GM19240 (cell line): ENCODE data around the gene VPS72.

Experiments used
- DNase-seq: peaks from one replicate; pipeline ENCODE4 v3.0.0; 2011; ENCODE audit warnings: low spot score; ENCODE audit not compliant: insufficient read length

Gene VPS72

GRCh38 chr1:151187205-151187604, 2.8 kb downstream of the VPS72 start:
- no peak for DNase-seq

GRCh38 chr1:151184211-151184610, 5.8 kb downstream of the VPS72 start:
- no peak for DNase-seq

DNA sequence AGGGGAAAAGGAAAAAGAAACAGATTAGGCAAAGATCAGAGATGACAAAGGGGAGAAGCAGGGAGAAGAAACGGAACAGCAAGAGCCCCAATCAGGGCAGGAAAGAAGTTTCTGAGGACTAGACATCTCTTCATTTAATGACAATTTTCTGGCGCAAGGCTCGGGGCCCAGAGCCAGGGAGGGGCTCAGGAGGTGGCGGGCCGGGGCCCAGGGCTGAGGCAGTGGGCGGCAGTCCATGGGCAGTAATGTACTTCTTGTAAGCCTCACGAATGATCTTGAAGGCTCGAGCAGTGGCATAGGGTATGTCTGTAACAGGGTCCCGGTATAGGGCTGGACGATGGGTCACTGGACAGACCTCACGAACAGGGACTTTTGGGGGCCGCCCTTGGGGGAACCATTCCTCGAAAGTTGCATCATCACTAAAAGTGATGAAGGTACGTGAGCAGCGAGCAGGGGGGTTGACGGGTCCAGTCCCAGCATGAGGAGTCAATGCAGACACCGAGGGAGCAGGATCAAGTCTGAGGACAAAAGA, 13.4 kb downstream of the VPS72 start:
- DNase-seq, result no peak

GRCh38 chr1:151175863-151176262, 14.1 kb downstream of the VPS72 start, which contains the start of gene TMOD4:
TSS of gene TMOD4 (minus strand) at chr1:151175981. CDS start at chr1:151174875, 1,106 bp downstream.
- no peak for DNase-seq

DNA sequence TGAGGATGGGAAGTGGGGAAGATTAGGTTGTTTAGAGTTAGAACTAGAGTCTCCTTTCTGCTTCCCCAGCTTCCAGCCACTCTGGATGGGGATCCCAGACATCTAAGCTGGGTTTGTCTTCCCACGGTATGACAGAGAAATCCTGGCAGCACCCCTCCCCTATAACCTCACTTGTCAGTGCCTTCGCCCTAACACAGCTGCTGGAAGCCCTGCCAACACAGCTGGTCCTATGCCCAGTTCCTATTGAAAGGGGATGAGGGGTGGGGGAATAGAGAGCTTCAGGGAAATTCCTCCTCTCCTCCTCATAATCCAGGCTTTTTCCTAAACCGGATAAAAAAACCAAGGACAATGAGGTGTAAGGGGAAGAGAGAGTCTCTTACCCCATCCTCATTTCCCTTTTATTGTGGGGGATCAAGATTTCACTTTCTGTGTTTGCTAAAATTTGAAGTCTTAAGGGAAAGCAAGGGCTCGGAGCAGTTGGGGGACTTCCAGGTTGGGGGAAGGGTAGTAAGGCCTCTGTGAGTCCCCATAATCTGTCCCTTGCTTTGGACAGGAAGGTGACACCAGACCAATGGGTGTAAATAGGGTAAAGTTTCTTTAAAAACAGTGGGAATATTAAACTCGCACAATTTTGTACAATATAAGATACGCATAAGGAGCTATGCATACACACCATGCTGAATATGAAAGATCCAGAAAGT, 14.8 kb downstream of the VPS72 start:
- DNase-seq, result no peak

DNA sequence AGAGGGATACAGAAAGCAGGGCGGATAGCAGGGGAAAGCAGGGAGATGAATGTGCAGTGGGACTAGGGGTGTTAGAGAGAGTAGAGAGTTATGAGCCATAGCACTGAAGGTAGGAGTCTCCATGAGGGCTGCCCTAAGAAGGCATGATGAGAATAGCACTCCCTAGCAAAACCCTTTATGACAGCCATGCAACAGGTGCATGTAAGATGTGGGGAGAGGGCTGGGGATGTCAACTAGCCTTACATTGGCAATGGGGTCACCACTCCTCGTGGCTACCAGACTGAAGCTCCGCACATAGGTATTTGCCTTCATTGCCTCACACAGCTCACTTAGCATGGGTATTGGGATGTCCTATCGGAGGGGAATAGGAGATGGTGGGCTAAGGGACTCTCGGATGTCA, 18.8 kb downstream of the VPS72 start:
- DNase-seq, result no peak

DNA sequence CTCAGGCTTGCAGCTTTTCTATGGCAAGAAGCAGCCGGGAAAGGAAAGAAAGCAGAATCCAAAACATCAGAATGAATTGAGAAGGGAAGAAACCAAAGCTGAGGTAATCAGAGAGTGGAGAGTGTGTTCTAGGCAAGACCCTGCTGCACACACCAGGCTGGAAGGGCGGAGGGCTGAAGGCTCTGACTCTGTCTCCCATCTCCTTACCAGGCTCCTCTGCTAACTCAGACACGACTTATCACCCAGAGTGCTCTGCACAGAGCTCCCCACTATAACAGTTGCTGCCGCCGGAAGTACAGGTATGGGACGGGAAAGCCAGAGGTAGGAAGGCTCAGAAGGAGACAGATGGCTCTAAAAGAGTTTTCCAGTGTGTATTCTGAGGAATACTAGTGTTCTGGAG, 22.9 kb downstream of the VPS72 start:
- no peak for DNase-seq

DNA sequence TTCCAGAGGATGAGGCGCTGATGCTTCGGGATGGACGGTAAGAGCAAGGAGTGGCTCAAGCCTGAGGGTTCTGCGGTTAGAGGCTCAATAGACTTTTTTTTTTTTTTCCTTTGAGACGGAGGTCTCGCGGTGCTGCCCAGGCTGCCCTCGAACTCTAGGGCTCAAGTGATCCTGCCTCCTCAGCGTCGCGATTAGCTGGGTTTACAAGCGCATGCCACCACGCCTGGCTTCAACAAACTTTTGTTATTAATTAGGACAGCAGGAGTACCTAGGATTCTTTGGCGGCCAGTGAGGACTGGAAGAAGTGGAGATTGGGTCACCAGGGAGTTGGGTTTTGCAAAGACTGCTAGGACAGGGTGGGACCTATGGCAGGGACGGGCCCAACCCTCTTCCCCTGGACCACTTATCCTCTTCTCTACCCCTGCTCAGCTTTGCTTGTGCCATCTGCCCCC, 23.5 kb downstream of the VPS72 start:
- no peak for DNase-seq

DNA sequence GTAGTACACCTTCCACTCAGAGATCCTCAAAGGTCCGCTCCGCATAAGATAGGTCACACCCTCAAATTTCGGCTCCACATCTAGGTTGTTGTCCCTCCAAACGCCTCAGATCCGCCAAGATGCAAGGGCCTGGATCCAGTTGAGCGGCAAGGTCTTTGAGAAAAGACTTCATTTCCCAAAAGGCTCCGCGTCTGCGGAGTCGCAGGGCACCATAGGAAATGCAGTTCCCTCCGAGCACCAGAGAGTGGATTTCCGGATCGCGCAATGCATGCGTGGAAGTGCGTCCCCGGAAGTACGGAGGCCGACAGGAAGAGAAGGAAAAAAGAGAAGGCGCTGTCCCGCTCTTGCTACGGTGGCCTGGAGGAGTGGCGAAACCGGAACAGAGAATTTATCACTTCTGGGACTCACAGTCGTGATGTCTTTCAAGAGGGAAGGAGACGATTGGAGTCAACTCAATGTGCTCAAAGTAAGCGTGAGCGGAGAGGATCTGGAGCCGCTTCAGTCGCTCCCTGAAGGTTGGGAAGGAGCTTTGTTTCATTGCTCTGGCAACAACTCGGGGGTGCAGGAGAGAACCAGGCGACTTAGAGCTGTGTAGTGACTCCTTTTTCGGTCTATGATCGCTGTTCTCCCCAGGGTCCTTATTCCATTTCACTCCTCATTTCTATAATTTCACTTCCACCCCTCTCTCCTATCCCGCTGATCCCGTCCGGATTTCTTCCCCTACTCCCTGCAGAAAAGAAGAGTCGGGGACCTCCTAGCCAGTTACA, 24.1 kb downstream of the VPS72 start, which contains the start of the genes LYSMD1 and SCNM1:
TSS of gene LYSMD1 (minus strand) at position 165 of the 767 bp plus-strand sequence. CDS start 644 bp downstream, outside the sequence.
TSS of gene SCNM1 (plus strand) at position 407 of the 767 bp plus-strand sequence. CDS start at position 416, 9 bp downstream.
- peak; percentile 91 for DNase-seq

GRCh38 chr1:151165281-151165737, 24.7 kb downstream of the VPS72 start:
- no peak for DNase-seq

GRCh38 chr1:151164732-151165280, 25.2 kb downstream of the VPS72 start:
- DNase-seq, result no peak

DNA sequence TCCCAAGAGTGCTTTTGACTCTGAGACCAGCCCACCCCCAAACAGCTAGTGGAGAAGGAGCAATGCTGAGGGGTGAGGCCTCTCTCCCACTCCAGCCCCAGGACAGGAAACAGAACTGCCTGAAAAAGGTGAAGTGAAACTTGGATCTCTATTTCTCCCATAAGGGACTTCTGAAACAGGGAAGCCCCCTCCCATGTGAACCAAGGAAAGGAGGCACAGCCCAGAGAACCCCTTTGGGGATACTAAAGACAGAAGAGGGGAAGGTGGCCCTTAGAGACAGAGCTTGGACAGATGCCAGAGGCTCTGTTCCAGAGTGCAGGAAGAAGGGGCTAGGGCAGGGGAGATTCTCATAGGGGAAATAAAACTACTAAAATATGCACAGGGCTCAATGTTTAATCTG, 30.6 kb downstream of the VPS72 start:
- no peak for DNase-seq

DNA sequence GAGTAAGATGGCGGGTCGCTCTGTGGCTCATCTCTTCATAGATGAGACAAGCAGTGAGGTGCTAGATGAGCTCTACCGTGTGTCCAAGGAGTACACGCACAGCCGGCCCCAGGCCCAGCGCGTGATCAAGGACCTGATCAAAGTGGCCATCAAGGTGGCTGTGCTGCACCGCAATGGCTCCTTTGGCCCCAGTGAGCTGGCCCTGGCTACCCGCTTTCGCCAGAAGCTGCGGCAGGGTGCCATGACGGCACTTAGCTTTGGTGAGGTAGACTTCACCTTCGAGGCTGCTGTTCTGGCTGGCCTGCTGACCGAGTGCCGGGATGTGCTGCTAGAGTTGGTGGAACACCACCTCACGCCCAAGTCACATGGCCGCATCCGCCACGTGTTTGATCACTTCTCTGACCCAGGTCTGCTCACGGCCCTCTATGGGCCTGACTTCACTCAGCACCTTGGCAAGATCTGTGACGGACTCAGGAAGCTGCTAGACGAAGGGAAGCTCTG, 31.2 kb downstream of the VPS72 start:
- no peak for DNase-seq

DNA sequence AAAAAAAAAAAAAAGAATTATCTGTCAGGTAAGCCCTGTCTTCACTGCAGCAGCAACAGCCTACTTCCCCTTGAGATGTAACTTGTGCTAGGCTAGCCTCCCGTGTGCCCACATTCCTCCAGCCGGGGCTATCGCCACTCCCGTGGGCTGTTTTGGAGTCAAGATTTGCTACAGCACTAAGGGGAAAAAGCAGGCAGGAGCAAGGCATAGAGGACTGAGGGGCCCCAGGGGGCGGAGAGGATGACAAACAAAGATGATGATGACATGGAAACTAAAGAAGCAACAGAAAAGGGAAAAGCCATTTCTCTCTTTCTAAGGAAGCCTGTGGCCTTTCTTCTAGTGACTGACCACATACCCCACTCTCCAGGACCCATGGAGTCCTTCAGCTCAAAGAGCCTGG, 31.7 kb downstream of the VPS72 start:
- no peak for DNase-seq

GRCh38 chr1:151157067-151157531, 32.9 kb downstream of the VPS72 start:
- no peak for DNase-seq

- no peak for DNase-seq
These were observed 33.5 kb downstream of the VPS72 start, which contains the start of gene TNFAIP8L2 for GRCh38 chr1:151156515-151156819. TSS of gene TNFAIP8L2 (plus strand) at chr1:151156649. CDS start at chr1:151158698, 2,049 bp downstream.

- no peak for DNase-seq
These were observed 42.3 kb downstream of the VPS72 start for GRCh38 chr1:151147665-151148064.

DNA sequence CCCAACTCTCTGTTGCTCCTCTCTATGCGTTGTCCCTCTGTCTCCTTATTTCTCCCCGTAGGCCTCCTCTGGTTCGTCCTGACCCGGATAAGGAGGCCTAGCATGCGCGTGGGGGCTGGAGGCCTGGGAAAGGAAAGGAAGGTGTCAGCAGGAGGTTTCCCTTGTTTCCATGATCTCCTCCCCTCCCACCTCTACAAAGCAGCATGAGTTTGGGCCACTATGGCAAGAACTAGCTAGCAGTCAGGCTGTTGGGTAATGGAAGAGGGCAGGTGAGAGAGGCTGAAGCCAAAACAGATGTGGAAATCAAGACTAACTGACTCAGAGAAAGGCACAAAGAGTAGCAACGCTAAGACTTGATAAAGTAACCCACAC, 42.9 kb downstream of the VPS72 start:
- no peak for DNase-seq

- peak; percentile 88 for DNase-seq
These were observed 43.4 kb downstream of the VPS72 start, which contains the start of gene SEMA6C for GRCh38 chr1:151146412-151147131. TSS of gene SEMA6C (minus strand) at chr1:151146631. CDS start at chr1:151142621, 4,010 bp downstream.

GRCh38 chr1:151146072-151146411, 44.0 kb downstream of the VPS72 start:
- DNase-seq, result no peak
